Smooth muscle cell (in vitro differentiated cells): ENCODE results near the gene LRRC8C. TPM values are rescaled to one million over a fixed set of nuclear protein-coding genes. Genes with fewer than 3 reads are reported as not detected.

ENCODE experiments used
- DNase-seq: peaks from one replicate; lab custom pipeline; 2025; ENCODE audit not compliant: unreplicated experiment; lab: John Stamatoyannopoulos, UW
- H2AFZ ChIP-seq: fragments of 200-600 bp; sonication (generic); 2 replicates; pipeline ENCODE4 v1.6.0; 2016; ENCODE audit warnings: antibody characterized with exemption, low read depth, mild to moderate bottlenecking
- H3F3A ChIP-seq: fragments of 200-600 bp; sonication (generic); 2 replicates; pipeline ENCODE4 v1.6.0; 2017; ENCODE audit warnings: antibody characterized with exemption, low read depth
- H3K27ac ChIP-seq: fragments of 200-600 bp; sonication (generic); 2 replicates; pipeline ENCODE4 v1.5.1; 2016; ENCODE audit warnings: low read depth, mild to moderate bottlenecking
- H3K27me3 ChIP-seq: fragments of 200-600 bp; sonication (generic); 2 replicates; pipeline ENCODE4 v1.6.1; 2016; ENCODE audit warnings: low read depth, mild to moderate bottlenecking
- H3K36me3 ChIP-seq: fragments of 200-600 bp; sonication (generic); 2 replicates; pipeline ENCODE4 v1.5.1; 2016; ENCODE audit warnings: low read depth
- H3K4me1 ChIP-seq: fragments of 200-600 bp; sonication (generic); 2 replicates; pipeline ENCODE4 v1.5.1; 2016; ENCODE audit warnings: low read depth
- H3K4me2 ChIP-seq: fragments of 200-600 bp; sonication (generic); 2 replicates; pipeline ENCODE4 v1.6.0; 2016; ENCODE audit warnings: mild to moderate bottlenecking
- H3K4me3 ChIP-seq: fragments of 200-600 bp; sonication (generic); 2 replicates; pipeline ENCODE4 v1.5.1; 2016; ENCODE audit warnings: mild to moderate bottlenecking
- H3K79me2 ChIP-seq: fragments of 200-600 bp; sonication (generic); 2 replicates; pipeline ENCODE4 v1.6.0; 2016; ENCODE audit warnings: low read depth, mild to moderate bottlenecking
- H3K9ac ChIP-seq: fragments of 200-600 bp; sonication (generic); 2 replicates; pipeline ENCODE4 v1.6.0; 2016; ENCODE audit warnings: low read depth
- H3K9me3 ChIP-seq: fragments of 200-600 bp; sonication (generic); replicated peaks from 2 replicates; pipeline ENCODE4 v1.5.1; 2016; ENCODE audit warnings: low read depth
- H4K20me1 ChIP-seq: fragments of 200-600 bp; sonication (generic); 2 replicates; pipeline ENCODE4 v1.6.0; 2016; ENCODE audit warnings: low read depth
- CTCF ChIP-seq: fragments of 200-600 bp; sonication (generic); IDR thresholded peaks from 2 replicates; pipeline ENCODE4 v1.5.1; 2017; ENCODE audit warnings: borderline replicate concordance, mild to moderate bottlenecking, antibody characterized with exemption; ENCODE audit not compliant: insufficient read depth, poor library complexity, severe bottlenecking
- WGBS: methylation state at CpG from one replicate; pipeline ENCODE4 v1.1.7; 2016; ENCODE audit warnings: low lambda C conversion rate; 5-methylcytosine and 5-hydroxymethylcytosine counted together
- polyA plus RNA-seq: library from polyadenylated mRNA; unstranded; fragments of >200 nt; fragmentation: Nextera tagmentation; extraction: Ambion mirVana; gene quantifications from 2 replicates; pipeline ENCODE4 v1.2.1, GENCODE V29; 2016
- total RNA-seq: library from RNA; depleted of rRNA; stranded (reverse); fragments of >200 nt; gene quantifications from 2 replicates; pipeline ENCODE4 v1.2.3, GENCODE V29; 2014

Gene LRRC8C
- total and polyA plus RNA-seq, 2 experiments from 2014 or later = 2.2 to 7.2 TPM

DNA sequence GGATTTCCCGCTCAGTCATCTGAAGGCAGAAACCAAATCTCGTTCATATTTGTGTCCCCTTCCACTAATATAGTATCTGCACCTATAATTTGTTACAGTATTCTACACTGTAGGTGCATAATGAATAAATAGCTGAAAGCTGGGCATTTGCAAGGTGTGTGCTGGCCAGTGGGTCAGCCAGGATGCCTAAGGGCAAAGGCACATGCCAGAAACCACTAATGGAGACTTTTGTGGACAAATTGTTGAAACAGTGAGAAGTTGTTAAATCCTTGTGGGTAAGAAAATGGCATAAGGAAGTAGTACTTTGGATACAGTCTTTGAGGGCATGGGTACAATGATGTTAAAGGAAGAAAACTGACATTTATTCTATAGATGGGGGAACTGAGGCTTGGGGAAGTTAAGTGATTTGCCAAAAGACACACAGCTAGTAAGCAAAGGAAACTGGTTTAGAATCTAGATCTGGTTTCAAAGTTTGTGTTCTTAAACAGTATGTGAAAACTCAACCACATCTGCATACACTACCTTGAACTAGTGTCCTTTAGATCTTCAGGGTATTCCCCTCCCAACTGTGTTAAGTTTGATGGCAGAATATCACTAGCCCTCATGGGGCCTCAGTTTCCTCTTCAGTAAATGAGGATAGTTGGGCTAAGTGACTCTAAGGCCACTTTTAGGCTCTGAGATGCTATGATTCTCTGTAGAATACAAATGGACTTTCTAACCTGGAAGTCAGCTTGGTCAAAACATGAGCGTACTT is 26.5 kb upstream of the LRRC8C start:
- WGBS = 93% methylated on average over 3 of the region's 3 CpGs
- H3K4me3 ChIP-seq = no peak overlapping the region
- H3K9ac ChIP-seq = no peak overlapping the region
- no peak for DNase-seq
- no peak for TF ChIP-seq CTCF
- H3K4me1 ChIP-seq = no peaks in the 10 kb centered on the region
- H3K79me2 ChIP-seq = no peaks in the 10 kb centered on the region
- H3F3A ChIP-seq = no peaks in the 10 kb centered on the region
- no peaks in the 10 kb centered on the region for H4K20me1 ChIP-seq
- no peak overlapping the region for H3K4me2 ChIP-seq
- H3K27me3 ChIP-seq = no peaks in the 10 kb centered on the region
- H3K9me3 ChIP-seq = no peaks in the 10 kb centered on the region
- H3K27ac ChIP-seq = no peak overlapping the region
- H3K36me3 ChIP-seq = no peaks in the 10 kb centered on the region
- no peak overlapping the region for H2AFZ ChIP-seq

DNA sequence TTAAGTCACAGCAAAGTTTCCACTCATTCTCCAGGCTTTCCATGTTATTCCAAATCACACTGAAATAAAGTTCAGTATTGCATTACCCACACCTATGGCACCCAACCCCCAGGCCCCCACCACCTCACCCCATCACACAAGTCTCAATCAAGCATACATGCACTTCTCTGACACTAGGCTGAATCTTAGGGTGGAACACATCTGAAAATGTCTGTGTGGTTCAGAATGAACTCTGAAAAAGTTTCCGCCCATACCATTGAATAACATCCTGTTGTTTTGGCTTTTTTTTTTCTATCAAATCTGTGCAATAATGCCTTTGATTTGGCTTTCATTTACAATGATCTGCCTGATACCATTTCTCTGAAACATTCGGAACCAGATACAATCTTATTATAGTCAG is 25.8 kb upstream of the LRRC8C start:
- Histone ChIP-seq H3K4me2 (no peak overlapping the region), H4K20me1 (no peaks in the 10 kb centered on the region), H3K27ac (no peak overlapping the region), H3F3A (no peaks in the 10 kb centered on the region), H3K4me1 (no peaks in the 10 kb centered on the region), H3K4me3 (no peak overlapping the region), H3K9ac (no peak overlapping the region), H3K27me3 (no peaks in the 10 kb centered on the region), H3K79me2 (no peaks in the 10 kb centered on the region), H3K9me3 (no peaks in the 10 kb centered on the region), H2AFZ (no peak overlapping the region), H3K36me3 (no peaks in the 10 kb centered on the region)
- DNase-seq = no peak
- no peak for TF ChIP-seq CTCF
- 96% methylated on average over 2 of the region's 2 CpGs for WGBS

DNA sequence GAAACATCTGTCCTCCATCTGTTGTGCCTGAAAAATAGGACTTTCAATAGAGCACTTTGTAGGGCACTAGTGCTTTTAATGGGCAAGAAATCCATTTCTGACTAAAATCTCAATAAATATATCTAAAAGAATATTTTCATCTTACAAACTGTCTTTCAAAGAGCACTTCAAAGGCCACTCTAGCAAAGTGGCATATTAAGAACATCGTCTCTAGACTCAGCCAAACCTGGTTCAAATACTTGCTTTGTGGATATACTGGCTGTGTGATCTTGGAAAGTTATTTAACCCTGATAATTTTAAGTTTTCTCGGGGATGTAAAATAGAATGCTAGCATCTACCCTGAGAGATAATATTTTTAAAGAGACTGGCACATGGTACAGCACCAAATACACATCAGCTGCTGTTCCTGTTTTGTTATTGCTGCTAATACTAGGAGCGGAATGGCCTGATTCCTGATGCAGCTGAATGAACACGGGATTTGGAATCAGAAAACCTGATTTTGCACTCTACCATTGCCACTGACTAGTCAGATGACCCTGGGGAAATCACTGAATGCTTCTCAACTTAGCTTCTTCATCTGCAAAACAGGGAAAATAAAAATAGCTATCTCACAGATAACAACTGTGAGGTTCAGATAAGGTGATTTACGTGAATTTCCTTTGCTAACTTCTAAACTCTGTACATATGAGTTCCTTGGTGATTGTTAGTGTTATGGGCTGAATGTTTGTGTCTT is 25.2 kb upstream of the LRRC8C start:
- Histone ChIP-seq H3K4me1 (no peaks in the 10 kb centered on the region), H3K27me3 (no peaks in the 10 kb centered on the region), H3K4me2 (no peak overlapping the region), H3K9ac (no peak overlapping the region), H2AFZ (no peak overlapping the region), H3K27ac (no peak overlapping the region), H4K20me1 (no peaks in the 10 kb centered on the region), H3K9me3 (no peaks in the 10 kb centered on the region), H3F3A (no peaks in the 10 kb centered on the region), H3K79me2 (no peaks in the 10 kb centered on the region), H3K4me3 (no peak overlapping the region), H3K36me3 (no peaks in the 10 kb centered on the region)
- DNase-seq = no peak
- TF ChIP-seq CTCF = no peak
- WGBS = 83% methylated on average over 5 of the region's 5 CpGs
